Effector memory CD8-positive, alpha-beta T cell (primary cell): Measurements from ENCODE around the gene TDRD7.

Source experiments
- ATAC-seq: fragments of 150-1000 bp; cut with Tn5 transposase; replicated peaks from 2 replicates; pipeline ENCODE4 v1.10.0; 2021; ENCODE audit warnings: mild to moderate bottlenecking, moderate library complexity
- DNase-seq, 3 experiments: peaks; one replicate each; pipeline ENCODE4 v3.0.0; 2021
- H3K27ac Mint-ChIP-seq, 2 donors: one replicate each; pipeline ENCODE4 v1.8.0; 2022; ENCODE audit warnings: mild to moderate bottlenecking in 2 of 2, mixed read lengths in 2 of 2, moderate library complexity in 2 of 2
- H3K27me3 Mint-ChIP-seq, 2 donors: one replicate each; pipeline ENCODE4 v1.8.0; 2022; ENCODE audit warnings: mixed read lengths in 2 of 2
- H3K36me3 Mint-ChIP-seq: one replicate; pipeline ENCODE4 v1.8.0; 2022; ENCODE audit warnings: mild to moderate bottlenecking, moderate library complexity, mixed read lengths; ENCODE audit not compliant: insufficient read depth
- H3K4me1 Mint-ChIP-seq, 2 donors: one replicate each; pipeline ENCODE4 v1.8.0; 2022; ENCODE audit warnings: low read depth in 2 of 2, mixed read lengths in 2 of 2
- H3K4me3 Mint-ChIP-seq, 2 donors: one replicate each; pipeline ENCODE4 v1.8.0; 2022; ENCODE audit warnings: mild to moderate bottlenecking in 2 of 2, mixed read lengths in 2 of 2, moderate library complexity in 2 of 2
- H3K9me3 Mint-ChIP-seq, 2 donors: one replicate each; pipeline ENCODE4 v1.8.0; 2022; ENCODE audit warnings: mixed read lengths in 2 of 2
- total RNA-seq, 9 experiments: gene quantifications; one replicate each; lab custom pipeline; 2026; lab: John Stamatoyannopoulos, UW

TDRD7 gene, protein sequence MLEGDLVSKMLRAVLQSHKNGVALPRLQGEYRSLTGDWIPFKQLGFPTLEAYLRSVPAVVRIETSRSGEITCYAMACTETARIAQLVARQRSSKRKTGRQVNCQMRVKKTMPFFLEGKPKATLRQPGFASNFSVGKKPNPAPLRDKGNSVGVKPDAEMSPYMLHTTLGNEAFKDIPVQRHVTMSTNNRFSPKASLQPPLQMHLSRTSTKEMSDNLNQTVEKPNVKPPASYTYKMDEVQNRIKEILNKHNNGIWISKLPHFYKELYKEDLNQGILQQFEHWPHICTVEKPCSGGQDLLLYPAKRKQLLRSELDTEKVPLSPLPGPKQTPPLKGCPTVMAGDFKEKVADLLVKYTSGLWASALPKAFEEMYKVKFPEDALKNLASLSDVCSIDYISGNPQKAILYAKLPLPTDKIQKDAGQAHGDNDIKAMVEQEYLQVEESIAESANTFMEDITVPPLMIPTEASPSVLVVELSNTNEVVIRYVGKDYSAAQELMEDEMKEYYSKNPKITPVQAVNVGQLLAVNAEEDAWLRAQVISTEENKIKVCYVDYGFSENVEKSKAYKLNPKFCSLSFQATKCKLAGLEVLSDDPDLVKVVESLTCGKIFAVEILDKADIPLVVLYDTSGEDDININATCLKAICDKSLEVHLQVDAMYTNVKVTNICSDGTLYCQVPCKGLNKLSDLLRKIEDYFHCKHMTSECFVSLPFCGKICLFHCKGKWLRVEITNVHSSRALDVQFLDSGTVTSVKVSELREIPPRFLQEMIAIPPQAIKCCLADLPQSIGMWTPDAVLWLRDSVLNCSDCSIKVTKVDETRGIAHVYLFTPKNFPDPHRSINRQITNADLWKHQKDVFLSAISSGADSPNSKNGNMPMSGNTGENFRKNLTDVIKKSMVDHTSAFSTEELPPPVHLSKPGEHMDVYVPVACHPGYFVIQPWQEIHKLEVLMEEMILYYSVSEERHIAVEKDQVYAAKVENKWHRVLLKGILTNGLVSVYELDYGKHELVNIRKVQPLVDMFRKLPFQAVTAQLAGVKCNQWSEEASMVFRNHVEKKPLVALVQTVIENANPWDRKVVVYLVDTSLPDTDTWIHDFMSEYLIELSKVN
- total RNA-seq = 12.8 to 40.0 (median 15.2) reads per million in 9 experiments

DNA sequence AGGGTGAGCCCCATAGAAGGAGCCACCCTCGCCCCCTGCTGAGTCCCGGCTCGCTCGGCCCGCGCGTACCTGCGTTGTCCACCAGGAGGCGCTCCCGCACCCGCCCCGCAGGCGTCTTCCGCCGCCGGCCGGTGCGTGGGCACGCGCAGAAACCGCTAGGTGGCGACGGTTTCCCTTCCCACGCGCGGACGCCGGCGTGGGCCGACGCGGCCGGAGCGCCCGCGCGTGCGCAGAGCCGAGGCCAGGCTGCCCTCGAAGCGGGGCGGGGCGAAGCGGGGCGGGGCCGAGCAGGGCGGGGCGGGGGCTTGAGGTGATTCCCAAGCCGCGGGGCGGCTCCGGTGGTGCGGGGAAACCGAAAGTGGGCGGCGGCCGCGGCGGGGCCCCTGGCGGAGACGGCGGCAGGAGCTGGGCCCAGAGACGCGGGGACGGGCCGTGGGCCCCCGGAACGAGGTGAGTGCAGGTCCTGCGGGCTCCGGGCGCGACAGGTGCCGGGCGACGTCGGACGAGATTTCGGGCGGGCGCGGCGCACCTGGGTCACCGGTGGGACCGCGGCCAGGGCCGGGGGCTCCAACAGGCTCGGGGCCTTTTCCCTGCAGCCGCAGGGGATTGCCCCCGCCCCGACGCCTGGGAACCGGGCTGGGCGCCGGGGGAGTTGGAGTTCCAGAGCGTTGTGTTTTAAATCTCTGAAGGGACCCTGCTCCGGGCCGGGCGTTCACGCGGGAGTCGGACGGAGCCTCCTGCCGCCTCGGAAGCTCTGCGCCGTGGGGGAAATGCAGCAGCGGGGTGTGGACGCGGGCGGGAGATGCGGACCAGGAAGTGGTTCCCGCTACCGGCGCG is at the start of gene TDRD7:
TSS of gene TDRD7 (plus strand) at position 308 of the 837 bp plus-strand sequence. CDS start 16,370 bp downstream, outside the sequence.
- Mint-ChIP-seq H3K27ac (peak within 1 kb of the TSS; percentile 92 to 93), H3K9me3 (no peaks in the 10 kb centered on the region), H3K36me3 (peaks cover 2% of the 10 kb centered on the region), H3K27me3 (peaks cover 21 to 22% of the 10 kb centered on the region in 2 donors), H3K4me1 (peaks cover 25 to 35% of the 10 kb centered on the region in 2 donors), H3K4me3 (peak within 1 kb of the TSS; percentile 83 to 86)
- ATAC-seq = peak; percentile 87
- DNase-seq = peak; percentile 90 to 94 (median 91)

DNA sequence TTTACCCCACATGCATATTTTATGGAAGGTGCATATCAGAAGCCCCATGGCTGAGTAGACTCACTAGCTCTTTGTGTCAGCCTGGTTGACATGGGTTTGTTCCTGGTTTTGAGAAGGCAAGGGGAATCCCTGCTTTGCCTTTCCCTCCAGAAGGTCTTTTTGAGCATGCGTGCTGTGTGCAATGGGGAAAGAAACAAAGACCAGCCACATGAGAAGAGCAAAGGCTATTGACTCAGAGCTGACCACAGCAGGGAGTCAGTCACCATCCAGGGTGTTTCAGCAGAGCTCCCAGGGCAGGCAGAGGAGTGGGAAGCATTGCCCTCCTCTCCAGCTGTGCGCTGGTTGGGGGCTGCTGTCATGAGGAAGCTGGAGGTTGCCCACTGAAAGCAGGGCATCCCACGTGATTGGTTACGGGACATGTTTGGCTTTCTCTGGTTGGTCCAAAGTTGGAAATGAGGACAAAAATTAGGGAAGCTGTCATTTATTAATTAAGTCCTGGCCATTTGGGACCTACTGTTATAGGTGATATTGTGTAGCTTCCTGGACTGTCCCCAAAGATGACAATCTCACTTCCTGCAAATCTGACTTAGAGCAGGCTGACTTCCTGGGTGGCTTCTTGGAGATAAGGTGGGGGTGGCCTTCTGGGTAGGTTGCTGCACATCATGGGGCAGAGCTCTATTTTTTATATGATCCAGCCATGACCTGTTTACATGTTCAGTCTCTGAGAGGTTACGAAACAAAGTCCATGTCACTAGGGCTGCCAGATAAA is 48.9 kb upstream of the TDRD7 start:
- DNase-seq = no peak

DNA sequence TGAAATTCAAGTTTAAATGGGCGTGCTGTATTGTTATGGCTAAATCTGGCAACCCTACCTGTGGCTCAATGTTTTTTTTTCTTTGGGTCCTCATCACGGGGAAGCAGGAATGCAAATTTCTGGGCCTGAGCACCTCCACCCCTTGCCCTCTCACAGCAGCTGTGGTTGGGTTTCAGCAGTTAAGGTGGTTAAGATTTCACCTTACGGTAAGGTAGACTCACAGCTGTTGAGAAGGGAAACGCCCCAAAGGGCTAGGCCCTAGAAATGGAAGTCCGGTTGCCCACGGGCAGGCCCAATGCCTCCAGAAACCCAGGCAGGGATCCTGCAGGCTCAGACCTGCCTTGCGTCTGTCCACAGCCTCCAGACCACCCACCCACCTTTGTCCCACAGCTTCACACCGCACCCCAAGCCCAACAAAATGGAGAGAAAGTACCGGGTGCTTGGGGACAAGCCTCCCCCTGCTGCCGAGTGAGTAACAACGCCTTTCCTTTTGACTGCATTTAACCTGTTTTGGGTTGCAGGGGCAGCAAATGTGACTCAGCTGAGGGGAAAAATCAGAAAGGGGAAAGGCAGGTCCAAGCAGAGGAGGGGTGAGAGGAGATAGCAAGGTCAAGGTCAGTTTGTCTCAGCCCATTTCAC is 48.1 kb upstream of the TDRD7 start:
- H3K36me3 Mint-ChIP-seq = no peaks in the 10 kb centered on the region
- H3K27ac Mint-ChIP-seq = no peak overlapping the region
- H3K4me3 Mint-ChIP-seq = no peak overlapping the region
- H3K4me1 Mint-ChIP-seq = no peaks in the 10 kb centered on the region
- no peaks in the 10 kb centered on the region for H3K27me3 Mint-ChIP-seq
- peaks cover 0 to 2% of the 10 kb centered on the region in 2 donors for H3K9me3 Mint-ChIP-seq
- ATAC-seq = no peak
- DNase-seq = no peak

More for the DNA sequence above, 48.9 kb upstream of the TDRD7 start:
- no peak overlapping the region for H3K4me3 Mint-ChIP-seq
- no peak overlapping the region for H3K27ac Mint-ChIP-seq
- no peaks in the 10 kb centered on the region for H3K36me3 Mint-ChIP-seq
- H3K27me3 Mint-ChIP-seq = no peaks in the 10 kb centered on the region
- H3K4me1 Mint-ChIP-seq = no peaks in the 10 kb centered on the region
- ATAC-seq = no peak
- H3K9me3 Mint-ChIP-seq = no peaks in the 10 kb centered on the region

DNA sequence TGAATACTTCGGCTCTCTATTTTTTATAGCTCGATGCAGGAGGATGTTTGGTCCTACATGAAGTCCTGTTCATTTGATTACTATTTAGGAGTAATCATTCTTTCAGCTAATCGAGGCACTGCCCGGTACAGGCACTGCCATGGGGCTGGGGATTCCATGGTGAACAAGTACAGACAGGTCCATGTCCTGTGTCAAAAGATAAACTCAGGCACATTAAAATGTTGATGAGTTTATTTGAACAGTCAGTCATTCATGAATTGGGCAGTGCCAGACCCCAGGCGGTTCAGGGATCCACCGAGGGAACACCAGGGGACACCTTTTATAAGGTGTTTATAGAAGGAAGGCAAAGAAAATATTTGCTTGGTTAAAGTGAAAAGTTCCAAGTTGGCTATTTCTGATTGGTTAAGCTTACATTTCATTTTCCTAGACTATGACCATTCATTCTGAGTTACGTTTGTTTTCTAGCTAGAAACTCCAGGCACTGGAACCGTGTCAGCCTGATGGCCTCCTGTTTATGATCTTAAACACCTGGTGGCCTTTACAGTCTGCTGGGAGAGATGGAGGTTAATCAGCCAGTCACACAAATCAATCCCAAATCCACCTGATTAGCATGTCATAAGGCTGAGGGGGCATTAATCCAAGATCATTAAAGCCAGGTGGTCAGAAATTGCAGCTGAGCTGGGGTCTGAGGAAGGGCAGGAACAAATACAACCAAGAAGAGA is 47.0 kb upstream of the TDRD7 start:
- H3K27ac Mint-ChIP-seq = no peak overlapping the region
- H3K9me3 Mint-ChIP-seq = peaks cover 4 to 7% of the 10 kb centered on the region in 2 donors
- H3K36me3 Mint-ChIP-seq = no peaks in the 10 kb centered on the region
- no peak for DNase-seq
- ATAC-seq = no peak
- H3K4me1 Mint-ChIP-seq = no peaks in the 10 kb centered on the region
- H3K27me3 Mint-ChIP-seq = no peaks in the 10 kb centered on the region
- H3K4me3 Mint-ChIP-seq = no peak overlapping the region

DNA sequence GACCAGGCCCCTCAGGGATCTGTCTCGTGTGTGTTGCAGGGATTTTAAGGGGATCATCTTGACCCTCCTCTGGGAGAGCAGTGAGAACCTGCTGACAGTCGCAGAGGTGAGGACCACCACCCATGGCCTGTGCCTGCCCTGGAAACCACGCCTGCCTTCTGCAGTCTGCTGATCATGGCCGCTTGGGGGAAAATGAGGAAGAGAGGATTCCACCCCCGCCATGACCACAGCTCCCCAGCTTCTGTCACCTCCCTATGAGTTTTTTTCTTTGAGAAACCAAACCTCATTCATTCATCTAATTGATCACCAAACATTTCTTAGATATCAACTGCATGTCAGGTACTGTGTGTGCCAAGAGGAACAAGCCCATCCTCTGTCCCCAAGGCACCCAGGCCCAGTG is 46.3 kb upstream of the TDRD7 start:
- no peaks in the 10 kb centered on the region for H3K36me3 Mint-ChIP-seq
- H3K27ac Mint-ChIP-seq = no peak overlapping the region
- H3K9me3 Mint-ChIP-seq = peaks cover 4 to 7% of the 10 kb centered on the region in 2 donors
- H3K4me1 Mint-ChIP-seq = no peaks in the 10 kb centered on the region
- ATAC-seq (no peak), DNase-seq (no peak)
- H3K4me3 Mint-ChIP-seq = no peak overlapping the region
- H3K27me3 Mint-ChIP-seq = no peaks in the 10 kb centered on the region

DNA sequence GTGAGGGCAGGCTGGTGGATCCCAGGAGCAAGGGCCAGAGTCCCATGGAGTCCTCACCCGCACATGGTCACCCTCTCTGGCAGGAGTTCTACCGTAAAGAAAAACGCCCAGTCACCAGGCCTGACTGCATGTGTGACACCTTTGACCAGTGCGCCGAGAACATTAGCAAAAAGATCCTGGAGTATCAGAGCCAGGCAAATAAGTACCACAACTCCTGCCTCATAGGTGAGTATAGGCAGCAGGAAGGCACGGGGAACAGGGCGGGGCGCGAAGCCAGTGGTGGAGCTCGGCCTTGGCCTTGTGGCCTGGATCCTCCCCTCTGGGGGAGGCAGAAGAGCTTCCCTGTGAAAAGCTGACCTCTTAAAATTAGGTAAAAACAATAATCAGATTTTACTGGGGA is 45.4 kb upstream of the TDRD7 start:
- Mint-ChIP-seq H3K4me3 (no peak overlapping the region), H3K27me3 (no peaks in the 10 kb centered on the region), H3K36me3 (no peaks in the 10 kb centered on the region), H3K4me1 (no peaks in the 10 kb centered on the region), H3K9me3 (peaks cover 4 to 7% of the 10 kb centered on the region in 2 donors), H3K27ac (no peak overlapping the region)
- DNase-seq = no peak
- ATAC-seq = no peak

DNA sequence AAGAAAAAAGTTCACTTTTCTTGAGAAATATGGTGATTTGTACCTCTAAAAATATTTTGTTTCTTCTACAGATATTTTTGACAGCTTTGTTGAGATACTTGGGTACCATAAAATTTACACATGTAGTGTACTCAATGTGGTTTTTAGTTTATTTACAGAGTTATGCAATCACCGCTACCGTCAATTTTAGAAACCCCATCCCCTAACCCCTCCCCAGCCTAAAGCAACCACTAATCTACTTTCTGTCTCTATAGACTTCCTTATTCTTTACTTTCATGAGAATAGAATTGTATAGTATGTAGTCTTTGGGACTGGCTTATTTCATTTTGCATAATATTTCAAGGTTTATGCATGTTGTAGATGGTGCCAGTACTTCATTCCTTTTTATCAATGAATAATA is 45.0 kb upstream of the TDRD7 start:
- no peak for DNase-seq
- no peaks in the 10 kb centered on the region for H3K36me3 Mint-ChIP-seq
- no peaks in the 10 kb centered on the region for H3K4me1 Mint-ChIP-seq
- no peak for ATAC-seq
- H3K27ac Mint-ChIP-seq = no peak overlapping the region
- H3K4me3 Mint-ChIP-seq = no peak overlapping the region
- peaks cover 4 to 7% of the 10 kb centered on the region in 2 donors for H3K9me3 Mint-ChIP-seq
- H3K27me3 Mint-ChIP-seq = no peaks in the 10 kb centered on the region

DNA sequence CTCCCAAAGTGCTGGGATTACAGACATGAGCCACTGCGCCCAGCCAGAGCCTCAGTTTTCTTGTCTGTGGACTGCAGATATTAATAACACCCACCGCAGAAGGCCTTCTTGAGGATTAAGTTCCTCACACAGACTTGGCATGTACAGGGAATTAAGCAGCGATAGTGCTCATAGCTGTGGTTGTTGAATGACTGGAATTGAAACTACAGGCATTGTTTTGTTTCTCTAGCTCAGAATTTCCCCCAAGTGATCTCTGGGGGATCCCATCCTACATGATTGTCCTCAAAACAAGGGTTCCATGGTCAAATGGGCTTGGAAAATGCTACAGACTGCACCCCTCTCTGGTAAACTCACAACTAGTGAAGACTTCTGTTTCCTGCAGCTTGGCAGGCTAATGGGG is 44.2 kb upstream of the TDRD7 start:
- no peak overlapping the region for H3K4me3 Mint-ChIP-seq
- H3K27ac Mint-ChIP-seq = no peak overlapping the region
- no peaks in the 10 kb centered on the region for H3K36me3 Mint-ChIP-seq

DNA sequence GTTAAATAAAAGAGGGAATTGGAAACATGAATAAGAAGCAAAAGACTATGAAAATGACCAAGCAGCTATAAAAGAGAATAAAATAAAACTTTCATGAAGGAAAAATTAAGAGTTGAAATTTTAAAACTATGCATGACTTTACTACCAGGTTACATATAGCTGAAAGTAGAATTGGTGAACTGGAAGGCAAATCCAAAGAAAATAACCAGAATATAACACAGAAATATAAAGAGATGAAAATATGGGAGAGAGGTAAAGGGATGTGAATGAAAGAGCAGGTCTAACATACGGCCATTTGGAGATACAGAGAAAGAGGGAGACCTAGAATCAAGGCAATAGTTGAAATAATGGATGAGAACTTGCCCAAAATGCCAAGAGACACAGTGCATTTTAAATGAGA is 42.9 kb upstream of the TDRD7 start:
- Mint-ChIP-seq H3K4me3 (no peak overlapping the region), H3K36me3 (no peaks in the 10 kb centered on the region), H3K4me1 (no peaks in the 10 kb centered on the region)

More for the DNA sequence above, 44.2 kb upstream of the TDRD7 start:
- Mint-ChIP-seq H3K4me1 (no peaks in the 10 kb centered on the region), H3K9me3 (peaks cover 4 to 7% of the 10 kb centered on the region in 2 donors), H3K27me3 (no peaks in the 10 kb centered on the region)
- ATAC-seq (no peak), DNase-seq (no peak)

DNA sequence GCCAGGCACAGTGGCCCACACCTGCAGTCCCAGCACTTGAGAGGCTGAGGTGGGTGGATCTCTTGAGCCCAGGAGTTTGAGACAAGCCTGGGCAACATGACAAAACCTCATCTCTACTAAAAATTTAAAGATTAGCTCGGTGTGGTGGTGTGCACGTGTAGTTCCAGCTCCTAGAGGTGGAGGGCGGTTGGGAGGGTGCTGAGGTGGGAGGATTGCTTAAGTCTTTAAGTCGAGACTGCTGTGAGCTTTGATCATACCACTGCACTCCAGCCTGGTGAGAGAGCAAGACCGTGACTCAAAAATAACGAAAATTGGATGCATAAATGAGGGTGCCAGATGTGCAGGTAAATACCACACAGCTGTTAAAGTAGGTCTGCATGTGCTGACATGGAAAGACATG is 39.3 kb upstream of the TDRD7 start:
- Mint-ChIP-seq H3K4me1 (no peaks in the 10 kb centered on the region), H3K36me3 (no peaks in the 10 kb centered on the region), H3K4me3 (no peak overlapping the region), H3K9me3 (peaks cover 4 to 7% of the 10 kb centered on the region in 2 donors), H3K27me3 (no peaks in the 10 kb centered on the region), H3K27ac (no peak overlapping the region)
- DNase-seq = no peak
- no peak for ATAC-seq

More for the DNA sequence above, 42.9 kb upstream of the TDRD7 start:
- DNase-seq = no peak
- H3K27ac Mint-ChIP-seq = no peak overlapping the region
- no peak for ATAC-seq
- H3K27me3 Mint-ChIP-seq = no peaks in the 10 kb centered on the region
- H3K9me3 Mint-ChIP-seq = peaks cover 4 to 7% of the 10 kb centered on the region in 2 donors

DNA sequence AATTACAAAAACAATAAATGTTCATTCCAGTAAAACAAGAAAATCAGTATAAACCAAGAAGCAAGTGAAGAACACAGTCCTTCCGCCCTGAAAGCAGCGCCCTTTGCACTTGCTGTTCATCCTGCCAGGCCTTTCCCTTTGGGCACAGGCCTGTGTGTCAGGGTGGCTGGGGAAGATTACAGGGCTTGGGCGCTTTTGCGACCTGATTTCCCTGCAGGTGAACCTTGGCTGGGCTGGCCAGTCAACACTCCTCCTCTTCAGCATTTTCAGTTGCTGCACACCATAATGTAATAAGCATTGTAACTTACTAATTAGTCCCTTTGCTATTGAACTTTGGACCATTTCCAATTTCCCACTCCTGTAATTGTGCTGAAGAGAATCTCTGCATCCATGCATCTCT is 38.6 kb upstream of the TDRD7 start:
- H3K27me3 Mint-ChIP-seq = no peaks in the 10 kb centered on the region
- H3K27ac Mint-ChIP-seq = no peak overlapping the region
- DNase-seq = no peak
- no peaks in the 10 kb centered on the region for H3K36me3 Mint-ChIP-seq
- no peak overlapping the region for H3K4me3 Mint-ChIP-seq
- ATAC-seq = no peak
- no peaks in the 10 kb centered on the region for H3K4me1 Mint-ChIP-seq
- peaks cover 4 to 7% of the 10 kb centered on the region in 2 donors for H3K9me3 Mint-ChIP-seq
